Measurements from ENCODE around the gene GLCCI1.

Gene GLCCI1

DNA sequence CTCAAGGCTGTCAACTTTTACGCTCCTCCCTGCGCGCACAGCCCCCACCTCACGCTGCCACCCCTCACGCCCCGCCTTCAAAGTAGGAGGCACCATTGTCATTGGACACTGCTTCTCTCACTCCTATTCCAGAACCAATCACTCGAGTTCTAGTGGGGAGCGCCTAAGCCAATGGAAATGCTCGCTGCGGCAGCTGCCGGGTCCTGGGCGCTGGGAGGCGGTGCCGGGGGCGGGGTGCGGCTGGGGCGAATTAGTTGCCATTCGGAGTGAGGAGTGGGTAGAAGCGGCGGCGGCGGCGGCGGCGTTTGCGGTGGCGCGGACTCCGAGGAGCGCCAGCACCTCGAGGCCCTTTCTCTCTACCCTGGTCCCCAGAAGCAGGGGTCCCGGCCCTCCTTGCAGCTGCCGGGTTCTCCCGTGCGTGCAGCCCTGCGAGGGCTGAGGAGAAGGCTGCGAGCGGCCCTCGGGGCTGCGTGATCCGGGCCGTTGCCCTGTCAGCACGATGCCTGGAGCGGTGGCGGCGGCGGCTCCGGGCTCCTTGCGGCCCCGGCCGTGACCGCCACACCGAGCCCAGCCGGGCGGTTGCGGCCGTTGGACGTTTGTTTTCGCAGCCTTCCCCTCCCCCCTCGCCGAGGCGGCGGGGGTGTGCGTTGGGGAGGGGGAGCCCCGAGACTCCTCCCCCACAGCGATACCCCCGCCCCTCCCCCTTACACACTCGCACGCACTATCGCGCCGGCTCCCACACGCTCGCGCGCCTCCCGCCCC, at the start of gene GLCCI1:
Gene GLCCI1, plus strand, starts transcription at position 253 of the 762 bp plus-strand sequence. CDS start 555 bp downstream, outside the sequence.
- TF ChIP-seq, protein P1, sequence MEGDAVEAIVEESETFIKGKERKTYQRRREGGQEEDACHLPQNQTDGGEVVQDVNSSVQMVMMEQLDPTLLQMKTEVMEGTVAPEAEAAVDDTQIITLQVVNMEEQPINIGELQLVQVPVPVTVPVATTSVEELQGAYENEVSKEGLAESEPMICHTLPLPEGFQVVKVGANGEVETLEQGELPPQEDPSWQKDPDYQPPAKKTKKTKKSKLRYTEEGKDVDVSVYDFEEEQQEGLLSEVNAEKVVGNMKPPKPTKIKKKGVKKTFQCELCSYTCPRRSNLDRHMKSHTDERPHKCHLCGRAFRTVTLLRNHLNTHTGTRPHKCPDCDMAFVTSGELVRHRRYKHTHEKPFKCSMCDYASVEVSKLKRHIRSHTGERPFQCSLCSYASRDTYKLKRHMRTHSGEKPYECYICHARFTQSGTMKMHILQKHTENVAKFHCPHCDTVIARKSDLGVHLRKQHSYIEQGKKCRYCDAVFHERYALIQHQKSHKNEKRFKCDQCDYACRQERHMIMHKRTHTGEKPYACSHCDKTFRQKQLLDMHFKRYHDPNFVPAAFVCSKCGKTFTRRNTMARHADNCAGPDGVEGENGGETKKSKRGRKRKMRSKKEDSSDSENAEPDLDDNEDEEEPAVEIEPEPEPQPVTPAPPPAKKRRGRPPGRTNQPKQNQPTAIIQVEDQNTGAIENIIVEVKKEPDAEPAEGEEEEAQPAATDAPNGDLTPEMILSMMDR (conservative IDR thresholded peaks at IDR 0.05; ENCODE audit: low read depth, low read length): no peak
- DNase-seq (ENCODE audit: low read depth): peak; percentile 98
- H3K4me3 ChIP-seq (ENCODE audit: low read depth, low read length): peak within 1 kb of the TSS; percentile 80

DNA sequence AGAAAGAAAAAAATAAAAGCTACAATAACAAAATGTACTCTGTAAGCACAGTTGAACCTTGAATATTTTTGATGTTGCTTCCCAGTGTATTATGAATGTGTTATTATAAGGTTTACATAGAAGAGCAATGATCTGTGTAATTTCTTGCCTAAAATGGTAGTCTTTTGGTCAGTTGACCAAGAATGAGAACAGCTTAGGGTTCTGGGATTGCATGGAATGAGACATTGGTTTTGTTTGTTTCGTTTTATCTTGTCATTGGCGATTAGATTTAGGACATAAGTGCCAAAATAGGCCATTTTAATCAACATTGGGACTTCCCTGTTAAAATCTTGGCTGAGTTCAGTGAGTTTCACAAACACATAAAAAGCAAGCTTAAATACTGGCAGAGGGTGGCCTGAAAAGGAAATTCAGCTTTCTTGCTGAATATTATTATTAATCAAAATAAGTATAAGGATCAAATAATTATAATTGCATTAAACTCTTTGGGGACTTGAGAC, 49.1 kb upstream of the GLCCI1 start:
- no peak for DNase-seq (ENCODE audit: low read depth)
- TF ChIP-seq, protein P1 (conservative IDR thresholded peaks at IDR 0.05; ENCODE audit: low read depth, low read length): no peak
- no peak overlapping the region for H3K4me3 ChIP-seq (ENCODE audit: low read depth, low read length)

DNA sequence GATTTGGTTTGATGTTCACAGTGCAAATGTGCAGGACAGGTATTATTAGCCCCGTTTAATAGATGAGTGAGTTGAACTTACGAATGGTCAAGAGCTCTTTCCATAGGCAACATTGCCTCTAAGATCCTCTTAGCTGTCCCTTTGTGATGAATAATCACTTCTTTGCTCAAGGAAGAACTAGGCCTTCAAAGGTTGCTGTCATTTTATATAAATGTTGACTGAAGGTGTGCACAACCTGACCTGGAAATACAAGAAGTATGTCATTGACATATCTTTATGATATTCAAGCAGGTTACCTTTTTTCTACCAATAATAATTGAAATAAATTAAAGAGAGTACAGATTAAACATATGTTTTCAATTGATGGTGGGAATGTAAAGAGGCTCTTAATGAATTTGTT, 48.5 kb upstream of the GLCCI1 start:
- no peak overlapping the region for H3K4me3 ChIP-seq (ENCODE audit: low read depth, low read length)
- no peak for DNase-seq (ENCODE audit: low read depth)
- TF ChIP-seq, protein P1 (conservative IDR thresholded peaks at IDR 0.05; ENCODE audit: low read depth, low read length): no peak

DNA sequence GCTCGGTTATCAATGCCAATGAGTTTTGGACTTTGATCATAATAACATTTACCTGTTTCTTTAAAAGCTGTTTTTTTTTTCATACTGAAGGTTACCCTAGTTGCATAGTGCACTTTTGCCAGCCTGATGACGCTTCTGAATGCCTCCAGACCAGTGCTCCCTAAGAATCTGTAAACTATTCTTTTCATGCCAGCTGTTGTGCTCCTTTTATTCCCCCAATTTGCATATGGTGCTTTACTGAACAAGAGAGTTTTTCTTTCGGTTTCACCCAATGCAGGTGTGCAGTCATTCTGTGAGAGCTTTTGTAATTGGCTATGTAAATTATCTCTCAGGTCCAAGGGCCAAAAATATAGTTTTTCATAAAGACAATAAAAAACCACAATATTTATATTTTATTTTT, 48.1 kb upstream of the GLCCI1 start:
- DNase-seq (ENCODE audit: low read depth): no peak
- no peak overlapping the region for H3K4me3 ChIP-seq (ENCODE audit: low read depth, low read length)
- TF ChIP-seq, protein P1 (conservative IDR thresholded peaks at IDR 0.05; ENCODE audit: low read depth, low read length): no peak

DNA sequence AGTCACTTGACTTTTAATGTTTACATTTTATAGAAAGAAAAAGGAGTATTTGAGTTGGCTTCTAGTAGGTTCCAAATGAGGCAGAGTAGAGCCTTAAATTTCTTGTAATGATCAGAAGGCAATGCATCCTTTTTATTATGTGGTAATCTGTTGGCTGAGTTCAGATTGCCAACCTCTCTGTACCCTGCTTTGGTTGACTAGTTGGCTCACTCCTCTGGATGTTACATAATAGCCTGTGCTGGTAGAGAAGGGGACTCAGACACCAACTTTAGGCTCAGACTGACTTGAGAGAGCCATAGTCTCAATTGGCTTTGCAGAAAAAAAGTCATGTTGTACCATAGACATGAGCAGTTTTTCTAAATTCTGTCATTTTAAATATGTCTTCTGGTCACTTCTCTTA, 46.8 kb upstream of the GLCCI1 start:
- no peak overlapping the region for H3K4me3 ChIP-seq (ENCODE audit: low read depth, low read length)
- DNase-seq (ENCODE audit: low read depth): no peak
- TF ChIP-seq, protein P1 (conservative IDR thresholded peaks at IDR 0.05; ENCODE audit: low read depth, low read length): no peak

DNA sequence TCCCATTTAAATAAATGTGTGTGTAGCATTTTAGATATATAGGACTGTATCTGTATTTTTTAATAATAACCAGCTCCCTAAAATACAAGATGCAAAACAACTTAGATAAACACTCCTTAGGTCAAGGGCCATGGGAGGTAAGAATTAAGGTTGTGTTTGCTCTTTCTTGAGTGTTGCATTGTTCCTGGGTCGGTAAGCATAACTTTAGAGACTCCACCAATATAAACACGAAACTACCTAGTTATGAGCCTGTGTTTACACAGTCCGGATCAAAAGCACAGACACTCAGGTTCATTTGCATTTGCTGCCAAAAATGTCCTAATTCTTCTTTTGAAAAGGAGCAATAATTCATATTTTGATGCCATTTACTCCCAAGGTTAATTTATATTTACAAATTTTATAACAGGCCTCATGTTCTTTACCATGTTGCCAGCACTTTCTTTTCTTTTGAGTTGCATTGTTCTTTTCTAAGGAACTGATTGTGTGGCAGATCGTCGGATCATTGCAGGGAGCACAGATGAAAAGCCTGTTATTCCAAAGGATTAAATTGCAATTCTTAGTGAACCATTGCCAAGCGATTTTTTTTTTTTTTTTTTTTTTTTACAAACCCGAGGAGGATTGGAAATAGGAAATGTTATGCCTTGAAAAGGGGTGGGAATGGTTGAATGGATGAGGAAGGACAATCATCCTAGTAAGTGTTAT, 45.8 kb upstream of the GLCCI1 start:
- DNase-seq (ENCODE audit: low read depth): no peak
- TF ChIP-seq, protein P1 (conservative IDR thresholded peaks at IDR 0.05; ENCODE audit: low read depth, low read length): no peak
- no peak overlapping the region for H3K4me3 ChIP-seq (ENCODE audit: low read depth, low read length)

Measured in choroid plexus epithelial cell (primary cell).